Epithelial cell of proximal tubule (primary cell): Measurements from ENCODE around the gene UBA7. TPM values are rescaled to one million over a fixed set of nuclear protein-coding genes. Genes with fewer than 3 reads are reported as not detected.

ENCODE experiments used
- DNase-seq: peaks from one replicate; pipeline ENCODE4 v3.0.0-alpha.2; 2011; ENCODE audit warnings: low read depth
- H3K4me3 ChIP-seq: 2 replicates; pipeline ENCODE4 v1.5.1; 2011; ENCODE audit warnings: low read depth, mild to moderate bottlenecking, low read length
- CTCF ChIP-seq: conservative IDR thresholded peaks from 2 replicates; pipeline ENCODE4 v1.5.1; 2012; ENCODE audit warnings: low read depth, mild to moderate bottlenecking, low read length
- total RNA-seq: library from RNA; depleted of rRNA; stranded (reverse); fragments of >200 nt; gene quantifications from 2 replicates; pipeline ENCODE4 v1.2.3, GENCODE V29; 2015

UBA7 gene, protein sequence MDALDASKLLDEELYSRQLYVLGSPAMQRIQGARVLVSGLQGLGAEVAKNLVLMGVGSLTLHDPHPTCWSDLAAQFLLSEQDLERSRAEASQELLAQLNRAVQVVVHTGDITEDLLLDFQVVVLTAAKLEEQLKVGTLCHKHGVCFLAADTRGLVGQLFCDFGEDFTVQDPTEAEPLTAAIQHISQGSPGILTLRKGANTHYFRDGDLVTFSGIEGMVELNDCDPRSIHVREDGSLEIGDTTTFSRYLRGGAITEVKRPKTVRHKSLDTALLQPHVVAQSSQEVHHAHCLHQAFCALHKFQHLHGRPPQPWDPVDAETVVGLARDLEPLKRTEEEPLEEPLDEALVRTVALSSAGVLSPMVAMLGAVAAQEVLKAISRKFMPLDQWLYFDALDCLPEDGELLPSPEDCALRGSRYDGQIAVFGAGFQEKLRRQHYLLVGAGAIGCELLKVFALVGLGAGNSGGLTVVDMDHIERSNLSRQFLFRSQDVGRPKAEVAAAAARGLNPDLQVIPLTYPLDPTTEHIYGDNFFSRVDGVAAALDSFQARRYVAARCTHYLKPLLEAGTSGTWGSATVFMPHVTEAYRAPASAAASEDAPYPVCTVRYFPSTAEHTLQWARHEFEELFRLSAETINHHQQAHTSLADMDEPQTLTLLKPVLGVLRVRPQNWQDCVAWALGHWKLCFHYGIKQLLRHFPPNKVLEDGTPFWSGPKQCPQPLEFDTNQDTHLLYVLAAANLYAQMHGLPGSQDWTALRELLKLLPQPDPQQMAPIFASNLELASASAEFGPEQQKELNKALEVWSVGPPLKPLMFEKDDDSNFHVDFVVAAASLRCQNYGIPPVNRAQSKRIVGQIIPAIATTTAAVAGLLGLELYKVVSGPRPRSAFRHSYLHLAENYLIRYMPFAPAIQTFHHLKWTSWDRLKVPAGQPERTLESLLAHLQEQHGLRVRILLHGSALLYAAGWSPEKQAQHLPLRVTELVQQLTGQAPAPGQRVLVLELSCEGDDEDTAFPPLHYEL
- 2.4 and 12.2 TPM in 2 replicates for total RNA-seq

DNA sequence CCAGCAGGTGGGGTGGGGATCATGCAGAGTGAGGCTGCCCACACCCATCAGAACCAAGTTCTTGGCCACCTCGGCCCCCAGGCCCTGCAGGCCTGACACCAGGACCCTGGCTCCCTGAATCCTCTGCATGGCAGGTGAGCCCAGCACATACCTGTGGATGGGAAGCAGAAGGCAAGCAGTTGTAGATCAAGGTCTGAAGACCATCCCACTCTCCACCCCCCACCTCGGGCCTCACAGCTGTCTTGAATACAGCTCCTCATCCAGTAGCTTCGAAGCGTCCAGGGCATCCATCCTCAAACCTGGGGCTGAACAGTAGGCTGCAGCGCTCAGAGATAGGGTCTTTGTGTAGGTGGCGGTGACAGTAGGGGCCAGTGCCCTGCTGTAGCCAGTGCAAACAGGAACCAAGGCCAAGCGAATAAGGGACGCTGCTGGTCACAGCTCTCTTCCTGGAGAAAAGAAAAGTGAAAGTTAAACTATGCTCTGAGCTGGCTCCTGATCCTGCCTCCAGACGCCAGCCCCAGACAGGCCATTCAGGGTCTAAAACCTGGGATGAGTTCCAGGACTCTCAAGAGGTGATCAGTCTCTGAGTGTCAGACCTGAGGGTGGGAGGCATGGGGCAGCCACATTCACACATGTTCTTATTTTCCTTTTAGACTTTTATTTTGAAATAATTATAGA is at the start of gene UBA7:
Gene UBA7 (minus strand): TSS at position 457 of the 678 bp plus-strand sequence. CDS start 166 bp downstream, at position 291.
- DNase-seq, result no peak
- no peak for TF ChIP-seq CTCF
- H3K4me3 ChIP-seq, result peak within 1 kb of the TSS; percentile 50

DNA sequence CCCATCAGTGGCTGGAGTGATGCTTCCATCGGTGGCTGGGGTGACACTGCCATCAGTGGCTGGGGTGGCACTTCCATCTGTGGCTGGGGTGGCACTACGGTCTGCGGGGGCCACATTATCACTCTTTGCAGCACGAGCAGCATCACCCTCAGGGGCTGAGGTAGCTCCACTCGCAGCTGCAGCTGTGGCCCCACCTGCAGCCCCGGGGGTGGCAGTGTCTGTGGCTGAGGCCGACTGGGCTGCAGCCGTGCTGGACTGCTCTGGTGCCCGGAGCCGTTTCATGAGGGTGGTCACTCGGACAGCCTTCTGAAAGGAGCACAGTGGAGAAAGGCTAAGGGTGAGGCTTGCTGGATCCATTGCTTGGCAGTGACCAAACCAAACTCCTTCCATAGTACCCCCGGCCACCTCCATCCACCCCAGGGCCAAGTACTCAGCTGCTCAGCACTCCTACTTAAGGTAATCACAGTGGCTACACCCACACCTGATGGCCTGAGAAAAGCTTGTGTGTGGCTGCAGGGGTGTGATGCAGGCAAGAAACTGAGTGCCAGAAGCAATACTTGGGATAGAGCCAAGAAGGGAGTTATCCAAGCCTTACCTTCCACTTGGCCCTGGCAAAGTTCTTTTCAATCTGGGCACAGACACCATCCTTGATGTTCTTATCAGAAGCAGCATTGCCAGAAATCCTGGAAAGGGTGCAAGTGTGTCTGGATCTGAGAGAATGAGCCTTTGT is 46.0 kb upstream of the UBA7 start:
- no peak for DNase-seq
- no peak for TF ChIP-seq CTCF
- no peak overlapping the region for H3K4me3 ChIP-seq

DNA sequence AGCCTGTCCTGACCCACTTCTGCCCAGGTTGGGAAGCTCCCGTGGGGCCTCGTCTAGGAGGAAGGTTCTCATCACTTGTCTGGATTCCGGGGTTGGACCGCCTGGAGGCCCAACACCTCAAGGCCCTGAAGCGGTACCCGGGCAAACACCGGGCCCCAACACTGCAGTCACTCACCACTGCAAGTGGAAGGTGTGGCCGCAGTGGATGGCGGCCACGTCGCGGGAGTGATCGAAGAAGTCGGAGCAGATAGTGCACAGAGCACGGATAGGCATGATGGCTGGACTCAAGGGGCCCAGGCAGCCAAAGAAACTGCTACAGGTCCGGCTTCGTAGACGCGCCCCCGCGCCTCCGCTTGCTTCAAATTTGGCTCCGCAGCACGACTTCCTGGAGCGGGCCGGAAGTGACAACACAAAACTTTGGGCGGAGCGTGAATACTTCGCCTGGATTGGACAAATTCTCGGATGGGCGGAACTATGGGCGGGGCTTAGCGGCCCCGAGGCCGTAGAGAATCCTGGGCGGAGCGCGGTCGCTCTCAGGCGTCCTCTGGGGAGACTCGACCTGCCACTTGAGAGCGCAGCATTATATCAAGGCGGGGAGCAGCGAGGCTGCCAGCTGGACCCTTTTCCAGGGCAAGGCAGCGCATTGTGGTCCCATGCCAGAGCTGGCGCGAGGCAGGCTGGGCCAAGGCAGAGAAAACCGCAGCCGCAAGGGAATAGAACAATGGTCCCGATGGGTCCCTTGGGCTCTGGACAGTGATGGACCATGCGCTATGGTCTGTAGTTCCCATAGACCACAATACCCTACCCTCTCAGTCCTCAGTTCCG is 42.6 kb upstream of the UBA7 start, which contains the start of gene TRAIP:
Gene TRAIP (minus strand): TSS at position 384 of the 825 bp plus-strand sequence. CDS start 111 bp downstream, at position 273.
- TF ChIP-seq CTCF, result no peak
- H3K4me3 ChIP-seq, result peak within 1 kb of the TSS; percentile 92
- peak; percentile 42 for DNase-seq

GRCh38 chr3:49855662-49856061 is 41.9 kb upstream of the UBA7 start:
- TF ChIP-seq CTCF, result no peak
- H3K4me3 ChIP-seq, result peak overlapping the region; percentile 92
- DNase-seq, result no peak

DNA sequence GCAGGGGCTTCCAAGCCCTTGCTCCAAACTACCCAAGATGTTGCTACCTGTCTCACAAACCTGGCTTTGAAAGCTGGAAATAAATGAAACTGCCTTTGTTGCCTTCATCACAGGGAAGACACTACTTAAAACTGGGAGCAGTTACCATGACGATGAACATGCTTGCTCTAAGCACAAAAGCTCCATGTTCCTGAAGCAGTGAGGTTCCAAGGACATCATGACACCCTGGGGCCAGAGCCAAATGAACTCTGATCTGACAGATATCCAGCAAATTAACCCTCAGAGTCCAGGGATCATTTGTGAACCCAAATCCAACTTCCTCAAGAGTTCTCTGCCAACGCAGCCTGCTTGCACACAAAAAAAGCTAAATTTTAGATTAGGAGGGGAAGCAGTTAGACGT is 31.9 kb upstream of the UBA7 start:
- H3K4me3 ChIP-seq, result no peak overlapping the region
- no peak for DNase-seq
- TF ChIP-seq CTCF, result no peak
